Mesothelial cell of epicardium (in vitro differentiated cells): ENCODE measurements around the gene SLC20A1. TPM values are rescaled to one million over a fixed set of nuclear protein-coding genes. Genes with fewer than 3 reads are reported as not detected.
A peak's percentile ranks its signal among the peaks of the same experiment; 100 is the strongest.

ENCODE experiments used
- DNase-seq, 2 experiments: peaks; one replicate each; pipeline ENCODE4 v3.0.0; 2021; ENCODE audit warnings: low spot score in 2 of 2; ENCODE audit not compliant: unreplicated experiment in 2 of 2
- H3K27ac Mint-ChIP-seq: 2 replicates; pipeline ENCODE4 v1.8.0; 2021; ENCODE audit warnings: mixed read lengths
- H3K27me3 Mint-ChIP-seq: 2 replicates; pipeline ENCODE4 v1.8.0; 2021; ENCODE audit warnings: low read depth, mixed read lengths
- H3K36me3 Mint-ChIP-seq: 2 replicates; pipeline ENCODE4 v1.8.0; 2021; ENCODE audit warnings: mixed read lengths
- H3K4me1 Mint-ChIP-seq: 2 replicates; pipeline ENCODE4 v1.8.0; 2021; ENCODE audit warnings: mixed read lengths
- H3K4me3 Mint-ChIP-seq: 2 replicates; pipeline ENCODE4 v1.8.0; 2021; ENCODE audit warnings: mild to moderate bottlenecking, moderate library complexity, mixed read lengths
- H3K9me3 Mint-ChIP-seq: 2 replicates; pipeline ENCODE4 v1.8.0; 2021; ENCODE audit warnings: mixed read lengths
- CTCF ChIP-seq: fragments of 200-600 bp; sonication (generic); IDR thresholded peaks from one replicate; pipeline ENCODE4 v1.5.0; 2021; ENCODE audit warnings: antibody characterized with exemption; ENCODE audit not compliant: unreplicated experiment
- total RNA-seq: library from RNA; stranded (reverse); gene quantifications from 3 replicates; pipeline ENCODE4 v1.2.1, GENCODE V29; 2021

The SLC20A1 gene
- total RNA-seq, 1 donor from 2014 or later: 46.3 TPM

- no peak for TF ChIP-seq CTCF
- no peaks in the 10 kb centered on the region for H3K4me1 Mint-ChIP-seq
- H3K27me3 Mint-ChIP-seq: no peaks in the 10 kb centered on the region
- DNase-seq: no peak
- H3K4me3 Mint-ChIP-seq: no peak overlapping the region
- H3K36me3 Mint-ChIP-seq: peaks cover 1% of the 10 kb centered on the region
- H3K27ac Mint-ChIP-seq: no peak overlapping the region
- no peaks in the 10 kb centered on the region for H3K9me3 Mint-ChIP-seq
Observed at GRCh38 chr2:112671801-112672200, 26.1 kb downstream of the SLC20A1 start.

- no peak overlapping the region for H3K27ac Mint-ChIP-seq
- H3K36me3 Mint-ChIP-seq: peaks cover 1% of the 10 kb centered on the region
- no peak overlapping the region for H3K4me3 Mint-ChIP-seq
- DNase-seq: no peak
- no peaks in the 10 kb centered on the region for H3K9me3 Mint-ChIP-seq
- no peaks in the 10 kb centered on the region for H3K27me3 Mint-ChIP-seq
- H3K4me1 Mint-ChIP-seq: no peaks in the 10 kb centered on the region
- no peak for TF ChIP-seq CTCF
Observed at GRCh38 chr2:112673008-112673407, 27.3 kb downstream of the SLC20A1 start.

- H3K27me3 Mint-ChIP-seq: no peaks in the 10 kb centered on the region
- no peak overlapping the region for H3K27ac Mint-ChIP-seq
- DNase-seq: no peak
- no peak overlapping the region for H3K4me3 Mint-ChIP-seq
- no peaks in the 10 kb centered on the region for H3K4me1 Mint-ChIP-seq
- peaks cover 1% of the 10 kb centered on the region for H3K36me3 Mint-ChIP-seq
- no peak for TF ChIP-seq CTCF
- no peaks in the 10 kb centered on the region for H3K9me3 Mint-ChIP-seq
Observed at GRCh38 chr2:112674229-112674628, 28.5 kb downstream of the SLC20A1 start.

GRCh38 chr2:112679484-112679883 lies 33.7 kb downstream of the SLC20A1 start:
- no peak for TF ChIP-seq CTCF
- no peaks in the 10 kb centered on the region for H3K36me3 Mint-ChIP-seq
- H3K9me3 Mint-ChIP-seq: no peaks in the 10 kb centered on the region
- no peaks in the 10 kb centered on the region for H3K4me1 Mint-ChIP-seq
- peak in 1 of 2 experiments; percentile 20 for DNase-seq
- H3K27ac Mint-ChIP-seq: no peak overlapping the region
- no peak overlapping the region for H3K4me3 Mint-ChIP-seq
- no peaks in the 10 kb centered on the region for H3K27me3 Mint-ChIP-seq

GRCh38 chr2:112680666-112681101 lies 34.9 kb downstream of the SLC20A1 start:
- Mint-ChIP-seq H3K36me3 (no peaks in the 10 kb centered on the region), H3K4me1 (no peaks in the 10 kb centered on the region), H3K27ac (no peak overlapping the region), H3K27me3 (no peaks in the 10 kb centered on the region), H3K9me3 (no peaks in the 10 kb centered on the region), H3K4me3 (no peak overlapping the region)
- no peak for DNase-seq
- no peak for TF ChIP-seq CTCF

GRCh38 chr2:112682101-112682500 lies 36.4 kb downstream of the SLC20A1 start:
- no peak for DNase-seq
- Mint-ChIP-seq H3K9me3 (no peaks in the 10 kb centered on the region), H3K27ac (no peak overlapping the region), H3K27me3 (no peaks in the 10 kb centered on the region), H3K4me1 (no peaks in the 10 kb centered on the region), H3K36me3 (no peaks in the 10 kb centered on the region), H3K4me3 (no peak overlapping the region)
- TF ChIP-seq CTCF: no peak
